GM19463 (cell line): Measurements from ENCODE around the gene WASHC3.
"Not testable (repeated sequence)": the region's sequence is repeated elsewhere in the genome, so short reads cannot be mapped to it uniquely, and the experiment has no call there.

ENCODE experiments used
- ATAC-seq: cut with Tn5 transposase; IDR thresholded peaks from one replicate; pipeline ENCODE4 v1.9.1; 2021; ENCODE audit warnings: mild to moderate bottlenecking, moderate library complexity; ENCODE audit not compliant: unreplicated experiment

WASHC3 gene

DNA sequence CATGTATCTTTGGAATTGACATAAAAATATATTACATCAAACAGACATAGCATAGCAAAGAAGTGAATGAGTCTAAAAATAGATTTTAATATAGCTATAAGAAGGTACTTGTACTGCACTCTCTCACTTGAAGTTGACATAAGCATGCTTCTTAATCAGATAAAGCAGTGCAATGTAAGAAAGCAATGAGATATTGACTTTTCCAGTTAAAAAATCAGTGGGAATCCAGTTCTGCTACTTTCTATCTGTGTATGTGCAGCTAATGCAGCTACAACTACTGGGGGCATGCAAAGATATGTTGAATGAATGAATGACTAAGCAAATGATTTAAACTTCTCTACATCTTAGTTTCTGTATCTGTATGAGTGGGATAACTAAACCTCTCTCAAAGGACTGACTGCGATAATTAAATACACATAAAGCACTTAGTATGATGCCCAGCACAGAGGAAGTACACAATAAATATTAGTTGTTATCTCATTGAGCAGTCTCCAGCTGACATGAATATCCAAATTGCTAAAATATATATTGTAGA, 10.3 kb downstream of the WASHC3 start:
- ATAC-seq = no peak

DNA sequence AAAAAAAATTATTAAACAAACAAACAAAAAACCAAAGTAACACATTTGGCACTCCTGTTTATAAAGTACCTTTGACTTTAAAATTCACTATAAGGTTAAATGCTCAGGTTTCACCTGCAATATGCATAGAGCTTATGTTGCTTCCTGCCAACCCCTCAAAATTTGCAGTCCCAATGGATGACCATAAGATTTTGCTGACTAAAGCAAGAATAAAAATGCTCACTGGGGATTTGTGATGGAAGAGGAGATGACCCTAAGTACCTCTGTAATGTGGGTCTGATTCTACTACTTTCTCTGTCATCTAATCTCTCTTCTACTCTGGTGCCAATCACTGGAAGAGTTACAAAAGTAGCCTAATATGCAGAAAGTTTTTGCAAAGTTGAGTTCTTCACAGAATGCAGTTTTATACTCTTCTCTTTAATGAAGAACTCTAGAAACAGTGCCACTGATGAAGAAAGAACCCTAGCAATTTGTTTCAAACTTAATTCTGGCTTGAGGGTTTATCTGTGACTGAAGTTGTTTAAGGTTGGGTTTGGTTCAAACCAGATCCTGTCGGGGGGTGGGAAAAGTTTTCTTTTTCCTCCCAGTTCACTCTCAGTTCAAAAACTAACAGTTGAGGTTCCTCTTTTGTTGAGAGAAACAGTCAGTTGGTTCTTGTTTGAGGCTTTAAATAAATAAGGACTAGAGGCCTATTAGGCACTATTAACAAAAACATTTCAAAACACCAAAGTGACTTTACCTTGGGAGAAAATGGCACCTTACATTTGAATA, 10.9 kb downstream of the WASHC3 start:
- no peak for ATAC-seq

DNA sequence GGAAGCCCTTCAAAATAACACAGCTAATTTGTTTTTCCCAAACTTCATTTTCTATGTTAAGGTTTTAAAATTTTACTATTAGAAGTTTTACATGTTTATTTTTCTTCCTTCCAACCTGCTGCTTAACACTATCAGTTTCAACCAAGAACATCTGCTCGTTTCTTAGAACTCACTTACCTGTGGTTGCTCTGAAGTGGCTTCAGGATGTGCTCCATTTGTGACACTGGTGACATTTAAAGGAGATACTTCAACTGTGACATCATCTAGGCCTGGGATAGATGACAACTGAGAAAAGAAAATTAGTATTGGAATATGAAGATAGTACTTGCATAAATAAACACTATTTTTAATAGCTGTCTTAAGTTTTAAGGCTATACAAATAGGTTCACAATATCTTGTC, 17.9 kb downstream of the WASHC3 start:
- ATAC-seq = peak; percentile 90

DNA sequence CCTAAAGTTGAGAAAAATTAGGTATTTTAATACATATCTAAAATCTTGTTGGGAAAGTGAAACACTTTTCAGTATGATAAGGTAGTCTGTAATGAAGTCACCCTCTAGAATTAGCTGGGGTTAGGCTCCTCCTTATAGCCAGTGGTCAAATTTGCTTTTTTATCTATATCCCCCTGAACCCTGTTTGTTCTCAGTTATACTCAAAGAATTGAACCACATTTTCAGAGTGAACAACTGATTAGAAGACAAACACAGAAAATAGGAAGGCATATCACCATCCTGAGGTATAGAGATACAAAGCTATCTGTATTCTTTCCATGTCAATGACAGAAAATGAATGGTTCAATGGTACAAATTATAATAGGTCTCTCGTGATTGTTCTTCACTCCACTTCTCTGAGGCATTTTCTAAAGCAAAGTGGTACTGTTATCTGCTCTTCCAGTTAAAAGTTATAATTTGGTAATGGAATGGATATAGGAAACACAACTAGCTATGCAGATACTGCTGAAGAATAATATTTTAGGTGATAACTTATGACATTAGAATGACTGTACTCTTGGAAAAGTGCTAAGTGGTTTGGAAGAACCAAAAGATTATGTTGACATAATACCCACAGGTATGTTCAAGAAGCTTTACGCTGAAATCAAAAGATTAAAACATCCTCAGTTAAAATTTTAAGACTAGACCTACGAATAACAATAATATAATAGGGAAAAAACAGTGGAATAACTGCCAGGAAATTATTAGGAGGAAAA, 27.6 kb downstream of the WASHC3 start:
- no peak for ATAC-seq

DNA sequence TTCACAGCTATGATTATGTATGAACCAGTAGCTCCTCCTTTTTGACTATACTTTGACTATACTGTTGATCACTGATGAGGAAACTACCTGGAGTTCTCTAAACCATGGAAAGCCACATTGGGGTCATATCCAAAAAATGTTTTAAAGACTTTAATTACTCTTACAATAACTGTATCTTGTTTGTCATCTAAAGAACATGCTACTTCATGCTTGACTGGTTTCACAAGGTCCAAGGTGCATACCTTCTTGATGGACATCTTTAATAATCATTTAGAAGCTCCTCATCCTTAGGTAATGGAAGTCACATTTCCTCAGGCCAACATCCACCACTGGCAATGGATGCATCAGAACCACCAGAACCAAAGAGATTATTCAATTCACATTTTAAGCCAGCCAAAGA, 29.9 kb downstream of the WASHC3 start:
- ATAC-seq = no peak

DNA sequence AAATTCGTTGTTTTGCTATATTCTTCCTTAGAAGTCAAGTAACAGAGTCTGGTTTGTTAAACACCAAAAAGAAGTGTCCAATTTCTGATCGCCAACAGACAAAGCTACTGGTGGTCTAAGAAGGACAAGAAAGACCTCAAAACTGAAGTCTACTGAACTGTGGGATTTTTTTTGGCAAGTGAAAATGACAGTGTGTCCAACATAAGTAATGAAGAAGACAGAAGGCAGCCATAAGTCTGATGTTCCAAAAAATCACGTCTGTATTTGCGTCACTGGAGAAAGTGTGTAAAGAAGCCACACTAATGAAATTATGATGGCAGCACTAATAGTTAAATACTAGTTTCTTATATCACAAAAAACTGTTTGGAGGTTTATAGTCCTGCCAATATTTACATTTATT, 32.6 kb downstream of the WASHC3 start:
- ATAC-seq = no peak

DNA sequence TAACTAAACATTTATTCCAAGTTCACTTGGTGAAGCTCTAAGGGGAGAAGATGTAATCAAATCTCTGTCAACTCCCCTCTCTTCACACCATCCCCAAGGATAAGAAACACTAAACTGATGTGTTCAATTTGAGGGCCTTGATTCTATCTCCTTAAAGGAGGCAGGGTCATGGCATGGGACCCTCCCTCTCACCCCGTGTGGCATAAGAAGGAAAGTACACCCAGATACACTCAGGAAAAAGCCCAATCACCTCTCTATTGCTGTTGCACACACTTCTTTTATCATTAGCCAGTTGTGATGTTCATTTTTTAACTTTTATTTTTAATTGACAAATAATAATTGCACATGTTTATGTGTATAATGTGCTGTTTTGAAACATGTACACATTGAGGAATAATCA, 35.1 kb downstream of the WASHC3 start:
- no peak for ATAC-seq

DNA sequence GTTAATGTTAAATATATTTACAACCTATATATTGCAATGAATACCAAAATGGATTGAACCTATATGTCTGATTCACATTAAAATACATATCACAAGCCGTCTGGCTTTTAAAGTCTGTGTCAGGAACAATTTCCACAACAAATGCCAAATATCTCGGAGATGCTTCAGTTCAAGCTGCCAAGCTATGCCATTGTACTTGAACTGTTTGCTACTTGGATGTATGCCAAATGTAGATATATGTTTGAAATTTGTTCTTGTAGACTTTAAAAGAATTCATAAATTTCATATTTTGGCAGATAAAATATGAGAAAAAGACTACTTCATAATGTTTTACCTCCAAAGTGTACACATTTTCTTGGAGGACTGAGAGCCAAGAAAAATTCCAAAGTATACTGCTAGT, 37.0 kb downstream of the WASHC3 start:
- no peak for ATAC-seq

DNA sequence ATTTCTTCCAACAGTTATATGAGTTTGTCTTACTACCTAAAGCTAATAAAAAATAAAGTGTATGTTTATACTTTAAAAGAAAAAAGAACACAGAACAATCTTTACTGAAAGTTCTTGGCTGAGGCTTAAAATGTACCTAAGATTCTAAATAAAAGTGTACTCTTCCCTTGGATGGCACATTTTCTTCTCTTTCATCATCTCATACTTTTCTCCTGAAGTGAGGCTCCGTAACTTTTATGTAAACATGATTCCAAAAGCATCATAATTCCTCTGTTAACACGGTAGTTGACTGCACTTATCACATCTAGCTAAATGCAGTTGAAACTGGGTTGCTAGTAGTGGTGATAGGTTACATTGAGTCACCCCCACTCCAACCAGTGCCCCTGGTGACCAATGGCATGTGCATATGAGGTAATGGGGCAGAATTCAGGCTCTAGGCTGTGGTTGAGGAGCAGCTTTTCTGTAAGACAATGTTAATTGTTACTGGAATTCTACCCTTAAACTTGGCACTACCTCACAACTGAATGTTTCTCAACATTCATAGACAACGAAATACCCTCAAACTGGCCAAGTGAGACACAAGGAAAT, 38.4 kb downstream of the WASHC3 start:
- ATAC-seq = no peak

DNA sequence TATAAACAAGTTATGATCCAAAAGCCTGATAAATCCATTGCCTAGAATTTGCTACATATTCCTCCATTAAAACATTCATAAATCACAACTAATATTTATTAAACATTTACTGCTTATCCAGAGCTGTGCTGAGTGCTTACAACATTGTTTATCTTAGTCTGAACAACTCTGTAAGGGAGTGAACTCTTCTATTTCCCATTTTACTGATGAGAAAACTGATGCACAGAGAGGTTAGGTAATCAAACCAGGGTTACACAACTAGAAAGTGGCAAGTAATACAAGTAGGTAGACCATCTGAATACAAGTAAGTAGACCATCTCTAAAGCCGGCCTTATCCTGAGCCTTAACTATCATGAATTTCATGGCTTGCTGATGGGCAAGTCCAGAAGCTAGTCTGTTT, 39.5 kb downstream of the WASHC3 start:
- ATAC-seq = no peak

DNA sequence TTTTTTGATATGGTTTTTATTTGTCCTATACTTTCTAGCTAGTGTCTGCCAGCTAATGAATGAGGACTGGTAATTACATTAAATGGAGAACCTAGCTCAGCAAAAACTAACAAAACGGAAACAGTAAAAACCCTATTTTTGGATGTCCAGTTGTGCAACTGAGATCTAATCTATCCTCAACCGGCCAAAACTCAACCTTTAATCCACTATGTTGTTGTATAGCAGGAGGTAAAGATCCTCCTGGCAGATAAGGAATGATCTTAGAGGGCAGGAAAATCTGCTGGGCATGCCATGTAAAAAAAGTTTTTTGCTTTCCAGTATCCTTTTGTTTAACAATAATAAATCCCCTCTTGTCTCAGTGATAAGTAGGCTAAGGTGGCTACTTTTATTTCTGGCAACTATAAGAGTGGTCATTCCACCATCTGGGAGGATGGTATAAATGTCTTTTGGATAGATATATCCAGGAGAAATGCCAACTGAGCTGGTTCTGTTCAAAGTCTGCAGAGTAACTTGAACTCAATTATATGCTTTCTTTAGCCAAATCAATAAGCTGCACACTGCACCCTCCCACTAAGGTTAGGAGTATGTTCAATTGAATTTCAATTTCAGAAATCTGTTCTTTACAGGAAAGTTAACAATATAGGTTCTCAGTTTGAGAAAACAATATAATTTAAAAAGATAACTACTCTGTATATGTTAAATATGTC, 40.1 kb downstream of the WASHC3 start:
- no peak for ATAC-seq

DNA sequence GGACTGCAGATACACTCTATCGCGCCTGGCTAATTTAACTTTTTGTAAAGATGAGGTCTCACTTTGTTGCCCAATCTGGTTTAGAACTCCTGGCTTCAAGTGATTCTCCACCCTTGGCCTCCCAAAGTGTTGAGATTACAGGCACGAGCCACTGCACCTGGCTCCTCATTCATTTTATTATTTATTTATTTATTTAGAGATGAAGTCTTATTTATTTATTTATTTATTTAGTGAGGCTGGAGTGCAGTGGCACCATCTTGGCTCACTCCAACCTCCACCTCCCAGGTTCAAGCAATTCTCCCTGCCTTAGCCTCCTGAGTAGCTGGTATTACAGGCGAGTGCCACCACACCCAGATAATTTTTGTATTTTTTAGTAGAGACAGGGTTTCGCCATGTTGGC, 43.2 kb downstream of the WASHC3 start:
- ATAC-seq = not testable (repeated sequence)

DNA sequence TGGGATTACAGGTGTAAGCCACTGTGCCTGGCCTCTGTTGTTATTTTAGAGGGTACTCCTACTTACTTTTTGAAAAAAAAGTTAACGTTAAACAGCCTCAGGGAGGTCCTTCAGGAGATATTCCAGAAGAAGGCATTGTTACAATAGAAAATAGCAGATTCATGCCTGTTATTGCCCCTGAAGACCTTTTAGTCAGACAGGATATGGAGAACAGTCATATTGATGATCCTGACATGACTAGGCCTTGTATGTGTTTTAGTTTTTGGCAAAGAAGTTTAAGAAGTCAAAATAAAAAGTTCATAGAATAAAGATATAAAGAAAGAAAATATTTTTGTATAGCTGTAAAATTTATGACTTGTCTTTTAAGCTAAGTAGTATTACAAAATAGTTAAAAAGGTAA, 45.3 kb downstream of the WASHC3 start:
- ATAC-seq = no peak

DNA sequence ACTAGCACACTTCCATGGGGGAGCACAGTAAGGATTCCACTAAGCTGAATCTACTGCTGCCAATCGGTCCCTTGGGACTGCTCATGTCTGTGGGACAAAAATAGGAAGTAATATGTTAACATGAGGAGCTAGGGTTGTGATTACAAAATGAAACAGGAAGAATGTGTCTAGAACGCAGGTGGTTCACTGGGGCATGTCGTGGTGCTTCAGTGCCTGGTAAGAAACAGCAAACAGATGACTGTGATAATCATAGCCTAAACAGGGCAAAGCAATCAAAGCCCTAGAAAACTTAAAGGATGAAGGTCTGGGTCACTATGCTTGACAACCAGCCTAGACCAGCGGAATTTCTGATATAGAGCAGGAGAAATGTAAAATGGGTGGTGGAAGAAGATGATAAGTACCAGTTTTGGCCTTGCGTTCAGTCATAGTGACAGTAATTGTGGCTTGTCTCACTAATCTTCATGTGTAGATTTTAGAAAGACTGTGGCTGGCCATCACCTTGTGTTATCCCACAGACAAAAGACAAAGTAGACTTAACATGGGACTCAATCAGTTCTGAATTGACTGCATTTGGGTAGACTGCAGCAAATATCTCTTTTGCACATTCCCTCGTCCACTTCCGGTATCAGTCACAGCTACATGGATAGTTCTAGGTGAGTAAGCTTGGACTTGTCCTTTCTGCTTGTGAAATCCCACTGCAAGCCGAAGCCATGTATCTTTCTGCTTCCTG, 51.4 kb downstream of the WASHC3 start:
- ATAC-seq = peak; percentile 84

DNA sequence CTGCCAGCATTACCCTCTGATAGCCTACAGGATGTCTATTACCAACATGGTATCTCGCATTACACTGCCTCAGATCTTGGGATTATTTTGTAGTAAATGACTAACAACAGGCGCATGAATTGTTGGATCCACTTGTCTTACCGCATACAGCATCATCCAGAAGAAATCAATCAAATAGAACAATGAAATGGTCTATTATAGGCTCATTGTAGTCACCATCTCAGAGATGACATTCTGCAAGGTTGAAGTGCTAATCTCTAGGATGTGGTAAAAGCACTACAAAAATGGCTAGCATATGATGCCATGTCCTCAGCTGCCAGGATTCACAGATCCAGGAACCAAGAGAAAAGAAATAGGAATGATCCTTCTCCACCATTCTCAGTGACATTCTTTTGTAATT, 52.0 kb downstream of the WASHC3 start:
- ATAC-seq = no peak

DNA sequence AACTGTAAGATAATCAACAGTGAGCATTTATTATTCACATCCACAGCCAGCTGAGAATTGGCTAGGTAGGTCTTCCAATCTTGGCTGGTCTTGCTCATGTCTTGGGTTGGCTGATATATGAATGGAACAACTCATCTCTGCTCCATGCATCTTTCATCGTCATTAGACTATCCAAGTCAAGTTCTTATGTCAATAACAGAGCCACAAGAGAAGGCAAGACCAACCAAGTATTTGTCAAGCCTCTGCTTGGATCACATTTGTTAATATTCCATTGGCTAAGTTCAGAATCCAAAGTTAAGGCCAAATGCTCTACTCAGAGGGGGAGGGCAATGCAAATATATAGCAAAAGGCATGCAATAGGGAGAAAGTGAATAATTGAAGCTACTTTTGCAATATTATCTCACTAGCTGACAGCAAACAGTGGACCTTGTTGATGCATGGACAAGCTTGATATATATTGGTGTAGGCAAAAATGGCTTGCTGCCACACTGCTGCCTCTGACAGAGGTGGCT, 53.1 kb downstream of the WASHC3 start:
- ATAC-seq = no peak

DNA sequence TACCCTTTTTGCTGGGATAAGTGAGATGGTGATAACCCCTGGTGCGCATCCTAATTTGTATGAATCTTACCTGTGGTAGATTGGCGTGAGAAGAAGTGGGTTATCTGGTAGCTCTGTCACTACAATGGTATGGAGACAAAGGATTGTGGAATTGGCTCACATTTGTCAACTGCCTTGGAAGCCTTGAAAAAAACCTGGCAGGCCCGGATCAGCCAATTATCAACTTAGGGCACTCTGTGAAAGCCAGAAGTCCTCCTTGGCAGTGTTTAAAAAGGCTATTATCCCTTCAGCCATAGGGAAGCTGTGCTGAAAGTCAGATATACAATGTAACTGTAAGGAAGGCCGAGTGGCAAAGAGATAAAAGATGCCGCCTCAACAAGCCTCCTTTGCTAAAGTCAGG, 56.5 kb downstream of the WASHC3 start:
- ATAC-seq = no peak

DNA sequence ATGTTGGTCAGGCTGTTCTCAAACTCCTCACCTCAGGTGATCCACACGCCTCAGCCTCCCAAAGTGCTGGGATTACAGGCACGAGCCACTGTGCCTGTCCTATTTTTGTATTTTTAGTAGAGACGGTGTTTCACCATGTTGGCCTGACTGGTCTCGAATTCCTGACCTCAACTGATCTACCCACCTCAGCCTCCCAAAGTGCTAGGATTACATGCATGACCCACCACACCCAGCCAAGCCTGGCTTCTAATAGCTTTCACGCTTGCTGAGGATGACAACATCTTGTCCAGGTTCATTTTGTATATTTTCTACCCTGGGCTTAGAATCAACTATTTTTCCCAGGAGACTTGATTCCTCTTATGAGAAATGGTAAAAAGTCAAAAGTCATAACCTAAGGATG, 64.7 kb downstream of the WASHC3 start:
- ATAC-seq = no peak

DNA sequence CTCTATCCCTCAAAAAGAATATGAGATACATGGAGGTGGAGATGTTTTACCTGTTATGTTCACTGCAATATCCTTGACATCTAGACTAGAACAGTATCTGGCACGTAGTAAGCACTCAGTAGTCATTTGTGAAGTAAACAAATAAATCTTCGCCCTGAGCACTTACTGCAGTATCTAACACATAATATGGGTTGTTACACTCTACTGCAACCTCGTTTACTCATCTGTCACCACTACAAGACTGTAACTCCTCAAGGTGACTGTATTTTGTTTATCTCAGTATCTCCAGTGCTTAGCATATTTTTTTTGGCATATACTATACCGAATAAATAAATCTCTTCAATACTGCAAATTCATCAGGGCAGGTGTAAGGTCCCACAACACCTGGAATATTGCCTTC, 66.1 kb downstream of the WASHC3 start:
- no peak for ATAC-seq

DNA sequence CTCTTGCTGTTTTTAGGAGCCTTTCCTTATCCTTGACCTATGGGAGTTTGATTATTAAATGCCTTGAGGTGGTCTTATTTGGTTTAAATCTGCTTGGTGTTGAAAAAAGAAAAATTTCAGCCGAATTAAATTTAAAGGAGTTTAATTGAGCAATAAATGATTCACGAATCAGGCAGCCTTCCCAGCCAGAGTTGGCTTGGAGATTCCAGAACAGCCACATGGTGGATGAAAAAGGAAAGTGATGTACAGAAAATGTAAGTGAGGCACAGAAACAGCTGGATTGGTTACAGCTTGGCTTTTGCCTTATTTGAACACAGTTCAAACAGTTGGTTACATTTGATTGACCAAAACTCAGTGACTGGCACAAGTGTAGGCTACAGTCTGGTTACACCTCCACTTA, 69.7 kb downstream of the WASHC3 start:
- ATAC-seq = no peak
